B cell (primary cell): ENCODE data around the gene BEGAIN. TPM values are rescaled to one million over a fixed set of nuclear protein-coding genes. Genes with fewer than 3 reads are reported as not detected.

Experiments used
- ATAC-seq: fragments of 200-7000 bp; cut with Tn5 transposase; one replicate; pipeline ENCODE4 v1.10.0; 2021; ENCODE audit warnings: low read depth, mild to moderate bottlenecking, moderate number of reproducible peaks, moderate library complexity
- CTCF ChIA-PET: fragments of 350-600 bp; sonication (Branson Sonifier 250); formaldehyde crosslinking; loops from one replicate; lab custom pipeline; 2021; ENCODE audit warnings: antibody characterized with exemption, inconsistent platforms; lab: Charles Lee
- POLR2A ChIA-PET: fragments of 350-600 bp; sonication (Branson Sonifier 250); formaldehyde crosslinking; loops from one replicate; lab custom pipeline; 2021; ENCODE audit warnings: antibody characterized with exemption; lab: Charles Lee
- DNase-seq: peaks from one replicate; pipeline ENCODE4 v3.0.0; 2013
- H2AFZ ChIP-seq: 2 replicates; pipeline ENCODE4 v1.6.1; 2012; ENCODE audit warnings: mild to moderate bottlenecking, low read depth, low read length; ENCODE audit not compliant: insufficient read depth, poor library complexity, severe bottlenecking
- H3K27ac ChIP-seq, 2 donors: 1 replicate in 1 of 2; 2 replicates in 1 of 2; pipeline ENCODE4 v1.5.1; 2012 to 2013; ENCODE audit warnings: low read length in 2 of 2, mild to moderate bottlenecking in 2 of 2, moderate library complexity in 1 of 2
- H3K27me3 ChIP-seq, 4 experiments: fragments of 200-600 bp in 1 of 4; sonication (generic) in 1 of 4; replicated peaks in 1 of 4; 1 replicate in 2 of 4; 2 replicates in 2 of 4; pipeline versions ENCODE4 v1.6.1 to v1.7.0; 2013 to 2016; ENCODE audit warnings: low read length in 3 of 4, mild to moderate bottlenecking in 2 of 4, mixed read lengths in 1 of 4, moderate library complexity in 1 of 4; ENCODE audit not compliant: insufficient read depth in 4 of 4, control insufficient read depth in 3 of 4; ENCODE audit errors: control extremely low read depth in 1 of 4
- H3K36me3 ChIP-seq, 2 experiments: replicated peaks in 1 of 2; 1 replicate in 1 of 2; 2 replicates in 1 of 2; pipeline versions ENCODE4 v1.6.1 to v1.7.1; 2013; ENCODE audit warnings: low read length in 1 of 2; ENCODE audit not compliant: insufficient read depth in 2 of 2, control insufficient read depth in 1 of 2; ENCODE audit errors: control extremely low read depth in 1 of 2, extremely low read depth in 1 of 2
- H3K4me1 ChIP-seq, 2 donors: fragments of 200-600 bp in 1 of 2; sonication (generic) in 1 of 2; 1 replicate in 1 of 2; 2 replicates in 1 of 2; pipeline versions ENCODE4 v1.5.1 to v1.6.1; 2013 to 2017; ENCODE audit warnings: low read length in 2 of 2; ENCODE audit not compliant: control insufficient read depth in 2 of 2, insufficient read depth in 2 of 2
- H3K4me2 ChIP-seq: replicated peaks from 2 replicates; pipeline ENCODE3; 2012; ENCODE audit warnings: mild to moderate bottlenecking, low read depth, low read length; ENCODE audit not compliant: poor library complexity, severe bottlenecking
- H3K4me3 ChIP-seq, 5 experiments: fragments of 200-600 bp in 1 of 5; sonication (generic) in 1 of 5; 1 replicate in 3 of 5; 2 replicates in 2 of 5; pipeline versions ENCODE4 v1.5.1 to v1.7.0; 2011 to 2016; ENCODE audit warnings: low read length in 4 of 5, mild to moderate bottlenecking in 4 of 5, low read depth in 2 of 5, control low read depth in 1 of 5, moderate library complexity in 1 of 5; ENCODE audit not compliant: insufficient read depth in 1 of 5; ENCODE audit errors: control extremely low read depth in 1 of 5, extremely low read depth in 1 of 5
- H3K79me2 ChIP-seq: fragments of 200-600 bp; sonication (generic); one replicate; pipeline ENCODE4 v1.6.0; 2016; ENCODE audit warnings: low read length; ENCODE audit not compliant: control insufficient read depth, insufficient read depth
- H3K9ac ChIP-seq: fragments of 200-600 bp; sonication (generic); 2 replicates; pipeline ENCODE4 v1.6.1; 2017; ENCODE audit warnings: mild to moderate bottlenecking, low read length, moderate library complexity
- H3K9me3 ChIP-seq, 3 donors: one replicate each; pipeline versions ENCODE4 v1.6.1 to v1.7.1; 2013; ENCODE audit warnings: low read length in 2 of 3; ENCODE audit not compliant: control insufficient read depth in 2 of 3, insufficient read depth in 1 of 3; ENCODE audit errors: control extremely low read depth in 1 of 3
- H4K20me1 ChIP-seq: 2 replicates; pipeline ENCODE4 v1.6.0; 2012; ENCODE audit warnings: mild to moderate bottlenecking, low read length; ENCODE audit not compliant: insufficient read depth, control insufficient read depth, poor library complexity, severe bottlenecking
- H3K27ac Mint-ChIP-seq: one replicate; pipeline ENCODE4 v1.8.0; 2021; ENCODE audit warnings: mixed read lengths
- H3K27me3 Mint-ChIP-seq: one replicate; pipeline ENCODE4 v1.8.0; 2021; ENCODE audit warnings: mixed read lengths
- H3K4me1 Mint-ChIP-seq: one replicate; pipeline ENCODE4 v1.8.0; 2021; ENCODE audit warnings: mixed read lengths
- H3K4me3 Mint-ChIP-seq: one replicate; pipeline ENCODE4 v1.8.0; 2021; ENCODE audit warnings: mixed read lengths
- H3K9me3 Mint-ChIP-seq: one replicate; pipeline ENCODE4 v1.8.0; 2022; ENCODE audit warnings: mixed read lengths; ENCODE audit not compliant: insufficient read depth
- CTCF ChIP-seq: fragments of 200-600 bp; IDR thresholded peaks from one replicate; pipeline ENCODE4 v1.8.0; 2022; ENCODE audit warnings: antibody characterized with exemption, mild to moderate bottlenecking
- EZH2 ChIP-seq: IDR thresholded peaks from 2 replicates; pipeline ENCODE4 v1.6.1; 2012; ENCODE audit warnings: borderline replicate concordance, low read depth, mild to moderate bottlenecking, moderate library complexity, low read length; ENCODE audit not compliant: insufficient read depth, poor library complexity, severe bottlenecking
- WGBS: methylation state at CpG from one replicate; pipeline ENCODE4 v1.1.5; 2013; ENCODE audit warnings: missing lambda C conversion rate; ENCODE audit not compliant: insufficient coverage; 5-methylcytosine and 5-hydroxymethylcytosine counted together
- intact Hi-C: fragments of 100-400 bp; cut with micrococcal nuclease; formaldehyde crosslinking; loops from one replicate; pipeline ENCODE4 v1.10.0; 2022
- polyA plus RNA-seq: library from polyadenylated mRNA; depleted of rRNA; stranded (reverse); fragments of >200 nt; gene quantifications from 2 replicates; pipeline ENCODE4 v1.2.3, GENCODE V29; 2012
- total RNA-seq, 2 donors: library from RNA; stranded (reverse); fragments of 120-200 nt in 1 of 2; gene quantifications; 1 replicate in 1 of 2; 2 replicates in 1 of 2; pipeline versions ENCODE4 v1.2.3 to v1.2.4, GENCODE V29; 2013 to 2022

The BEGAIN gene
- total and polyA plus RNA-seq, 2 donors (not counting 1 experiment from before 2014, with no cell fraction given): 4.9 TPM; not detected in 1

GRCh38 chr14:100573757-100574641 is 13.2 kb downstream of the BEGAIN start:
- H2AFZ ChIP-seq: no peak overlapping the region
- no peak for DNase-seq
- H4K20me1 ChIP-seq: no peaks in the 10 kb centered on the region
- no peak for ATAC-seq
- no peak overlapping the region for H3K9ac ChIP-seq
- no peak for TF ChIP-seq CTCF
- TF ChIP-seq EZH2: no peak
- peaks cover 0 to 39% (median 9%) of the 10 kb centered on the region in 4 experiments for H3K27me3 ChIP-seq
- H3K27me3 Mint-ChIP-seq: peaks cover 33% of the 10 kb centered on the region
- WGBS: 91% methylated on average over 23 of the region's 27 CpGs
- H3K27ac ChIP-seq: no peak overlapping the region
- no peaks in the 10 kb centered on the region for H3K79me2 ChIP-seq
- H3K4me1 Mint-ChIP-seq: peaks cover 3% of the 10 kb centered on the region
- CTCF ChIA-PET: no interaction called here
- no peaks in the 10 kb centered on the region for H3K9me3 Mint-ChIP-seq
- H3K4me3 ChIP-seq: no peak overlapping the region
- peaks cover 0 to 9% of the 10 kb centered on the region in 2 donors for H3K4me1 ChIP-seq
- peaks cover 0 to 17% (median 4%) of the 10 kb centered on the region in 3 donors for H3K9me3 ChIP-seq
- H3K4me2 ChIP-seq: no peak overlapping the region
- no peak overlapping the region for H3K4me3 Mint-ChIP-seq
- H3K27ac Mint-ChIP-seq: no peak overlapping the region
- no peaks in the 10 kb centered on the region for H3K36me3 ChIP-seq
- intact Hi-C loops: no loop called here
- POLR2A ChIA-PET: no interaction called here
